ENCODE data around the gene DIO1. TPM values are rescaled to one million over a fixed set of nuclear protein-coding genes. Genes with fewer than 3 reads are reported as not detected.

The DIO1 gene
- total RNA-seq, 2 donors from 2014 or later: 0.23 TPM; not detected in 1

DNA sequence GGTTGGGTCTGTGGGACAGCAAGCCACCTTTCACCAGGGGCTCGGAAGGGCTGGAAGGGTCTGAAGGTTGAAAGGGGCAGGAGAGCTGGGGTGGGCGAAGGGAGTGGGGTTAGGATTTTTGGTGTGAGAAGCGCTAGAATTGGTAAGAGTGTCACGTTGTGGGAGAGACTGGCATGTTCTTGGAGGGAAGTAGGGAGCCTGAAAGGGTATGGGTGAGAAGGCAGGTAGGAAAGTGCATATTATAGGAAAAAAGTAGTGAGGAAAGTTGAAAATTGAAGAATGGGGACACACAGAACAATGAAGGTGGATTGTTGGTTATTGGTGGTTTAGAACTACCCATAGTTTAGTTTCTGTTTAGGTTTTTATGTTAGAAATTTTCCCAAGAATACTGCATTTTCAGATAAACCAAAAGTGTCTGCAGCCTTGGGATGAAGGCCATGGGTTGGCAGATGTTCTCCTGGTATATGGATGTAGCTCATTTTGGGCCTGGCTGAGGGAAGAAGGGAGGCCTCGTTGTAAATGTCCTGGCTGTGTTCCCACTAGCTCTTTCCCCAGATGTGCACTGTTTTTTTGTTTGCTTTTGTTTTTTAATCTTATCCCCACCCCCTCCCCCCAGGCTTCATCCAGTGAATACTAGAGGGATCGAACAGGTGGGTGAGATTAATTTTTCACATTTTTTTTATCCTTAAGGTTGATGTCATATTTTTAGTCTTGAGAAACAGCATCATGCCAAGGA lies 53.4 kb downstream of the DIO1 start:
- Histone ChIP-seq H3K27ac (peak overlapping the region; percentile 88 to 94), H3K9me3 (no peaks in the 10 kb centered on the region), H3K4me3 (peak overlapping the region; percentile 74 to 76), H3K27me3 (replicated peaks; ENCODE audit: insufficient read depth) (no peaks in the 10 kb centered on the region), H3K4me1 (replicated peaks) (peaks cover 4% of the 10 kb centered on the region), H3K36me3 (no peaks in the 10 kb centered on the region)
- no peak for DNase-seq (ENCODE audit: low spot score)
- intact Hi-C loops (cut with DNase I): loop anchor here (2.0 kb wide), 2 partner anchors 59 to 105 kb away; partner anchors contain the start of genes TCEANC2, TMEM59 and YIPF1
- TF ChIP-seq, protein P1, sequence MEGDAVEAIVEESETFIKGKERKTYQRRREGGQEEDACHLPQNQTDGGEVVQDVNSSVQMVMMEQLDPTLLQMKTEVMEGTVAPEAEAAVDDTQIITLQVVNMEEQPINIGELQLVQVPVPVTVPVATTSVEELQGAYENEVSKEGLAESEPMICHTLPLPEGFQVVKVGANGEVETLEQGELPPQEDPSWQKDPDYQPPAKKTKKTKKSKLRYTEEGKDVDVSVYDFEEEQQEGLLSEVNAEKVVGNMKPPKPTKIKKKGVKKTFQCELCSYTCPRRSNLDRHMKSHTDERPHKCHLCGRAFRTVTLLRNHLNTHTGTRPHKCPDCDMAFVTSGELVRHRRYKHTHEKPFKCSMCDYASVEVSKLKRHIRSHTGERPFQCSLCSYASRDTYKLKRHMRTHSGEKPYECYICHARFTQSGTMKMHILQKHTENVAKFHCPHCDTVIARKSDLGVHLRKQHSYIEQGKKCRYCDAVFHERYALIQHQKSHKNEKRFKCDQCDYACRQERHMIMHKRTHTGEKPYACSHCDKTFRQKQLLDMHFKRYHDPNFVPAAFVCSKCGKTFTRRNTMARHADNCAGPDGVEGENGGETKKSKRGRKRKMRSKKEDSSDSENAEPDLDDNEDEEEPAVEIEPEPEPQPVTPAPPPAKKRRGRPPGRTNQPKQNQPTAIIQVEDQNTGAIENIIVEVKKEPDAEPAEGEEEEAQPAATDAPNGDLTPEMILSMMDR (IDR thresholded peaks at IDR 0.05): no peak
- TF ChIP-seq POLR2AphosphoS5 (IDR thresholded peaks at IDR 0.05) (no peak), POLR2A (IDR thresholded peaks at IDR 0.05) (no peak)
- WGBS: 46% methylated on average over 6 of the region's 6 CpGs

DNA sequence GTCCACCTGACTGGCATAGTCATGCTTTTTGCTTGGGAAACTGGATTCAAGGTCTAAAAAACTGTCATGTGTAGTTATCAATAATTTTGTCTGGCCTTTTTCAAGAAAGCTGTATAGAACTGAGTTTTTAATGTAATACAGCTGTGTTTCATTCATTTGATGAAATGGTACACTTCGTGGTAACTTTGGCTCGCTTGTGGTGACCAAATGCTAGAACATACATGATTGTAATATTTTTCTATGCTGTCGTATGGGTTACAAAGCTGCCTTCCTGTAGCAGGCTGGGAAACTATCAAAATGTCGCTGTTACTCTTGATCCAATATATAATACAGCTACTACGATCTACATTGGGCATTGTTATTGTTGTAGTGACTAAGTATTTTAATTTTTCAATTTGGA lies 54.3 kb downstream of the DIO1 start:
- WGBS: 93% methylated on average over 5 of the region's 5 CpGs
- no peak overlapping the region for H3K27ac ChIP-seq
- H3K36me3 ChIP-seq: no peaks in the 10 kb centered on the region
- H3K9me3 ChIP-seq: no peaks in the 10 kb centered on the region
- peaks cover 4% of the 10 kb centered on the region for H3K4me1 ChIP-seq (replicated peaks)
- no peak overlapping the region for H3K4me3 ChIP-seq
- H3K27me3 ChIP-seq (replicated peaks; ENCODE audit: insufficient read depth): no peaks in the 10 kb centered on the region
- TF ChIP-seq POLR2AphosphoS5 (IDR thresholded peaks at IDR 0.05) (no peak), POLR2A (IDR thresholded peaks at IDR 0.05) (no peak)
- TF ChIP-seq, protein P1 (IDR thresholded peaks at IDR 0.05): no peak
- DNase-seq (ENCODE audit: low spot score): no peak
- intact Hi-C loops (cut with DNase I): no loop called here

DNA sequence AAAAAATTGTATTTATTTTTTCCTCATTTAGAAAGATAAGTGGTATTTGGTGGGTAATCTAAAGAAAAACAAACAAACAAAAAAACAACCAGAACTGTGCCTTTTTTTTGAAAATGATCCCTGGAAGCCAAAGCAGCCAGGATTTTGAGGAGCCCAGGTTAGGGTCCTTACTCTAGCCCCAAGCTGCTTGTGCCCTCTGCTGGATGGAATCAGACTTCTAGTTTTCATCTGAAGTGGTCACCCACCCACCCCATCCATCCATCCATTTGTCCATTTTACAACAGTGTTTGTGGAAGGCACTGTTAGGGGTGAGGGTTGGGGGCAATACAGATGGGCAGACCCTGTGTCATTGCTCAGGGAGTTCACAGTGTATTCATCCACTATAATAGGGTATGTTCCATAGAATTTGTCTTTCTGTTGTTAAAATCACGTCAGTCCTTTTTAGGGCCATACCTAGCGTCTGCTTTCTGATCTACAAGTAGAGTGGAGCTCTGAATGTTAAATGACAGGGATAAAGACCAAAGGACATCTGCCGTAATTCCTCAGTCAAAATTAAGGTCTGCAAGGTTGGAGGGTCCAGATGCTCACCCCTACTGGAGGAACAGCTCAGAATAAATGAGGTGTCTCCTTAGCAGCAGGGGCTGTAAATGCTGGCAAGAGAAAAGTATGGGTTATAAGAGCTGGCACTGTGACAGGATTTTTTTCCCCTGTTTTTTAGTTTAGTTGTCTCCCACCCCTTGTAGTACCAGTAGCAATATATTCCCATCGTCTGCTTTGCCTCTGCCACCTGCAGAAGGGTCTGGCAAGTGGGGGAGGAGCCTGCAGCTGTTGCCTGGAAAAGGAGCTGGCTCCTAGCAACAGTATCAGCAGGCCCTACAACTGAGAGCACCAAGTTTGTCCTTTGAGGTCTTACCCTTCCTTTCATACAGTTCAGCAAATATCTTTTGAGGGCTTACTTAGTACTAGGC lies 55.3 kb downstream of the DIO1 start:
- no peak for TF ChIP-seq POLR2A (IDR thresholded peaks at IDR 0.05)
- TF ChIP-seq, protein P1 (IDR thresholded peaks at IDR 0.05): peak; percentile 20 to 62 (median 38)
- H3K27me3 ChIP-seq (replicated peaks; ENCODE audit: insufficient read depth): no peaks in the 10 kb centered on the region
- no peaks in the 10 kb centered on the region for H3K9me3 ChIP-seq
- no peak overlapping the region for H3K4me3 ChIP-seq
- no peaks in the 10 kb centered on the region for H3K36me3 ChIP-seq
- H3K27ac ChIP-seq: no peak overlapping the region
- peaks cover 4% of the 10 kb centered on the region for H3K4me1 ChIP-seq (replicated peaks)
- WGBS: 73% methylated on average over 4 of the region's 4 CpGs
- intact Hi-C loops (cut with DNase I): no loop called here
- DNase-seq (ENCODE audit: low spot score): no peak

DNA sequence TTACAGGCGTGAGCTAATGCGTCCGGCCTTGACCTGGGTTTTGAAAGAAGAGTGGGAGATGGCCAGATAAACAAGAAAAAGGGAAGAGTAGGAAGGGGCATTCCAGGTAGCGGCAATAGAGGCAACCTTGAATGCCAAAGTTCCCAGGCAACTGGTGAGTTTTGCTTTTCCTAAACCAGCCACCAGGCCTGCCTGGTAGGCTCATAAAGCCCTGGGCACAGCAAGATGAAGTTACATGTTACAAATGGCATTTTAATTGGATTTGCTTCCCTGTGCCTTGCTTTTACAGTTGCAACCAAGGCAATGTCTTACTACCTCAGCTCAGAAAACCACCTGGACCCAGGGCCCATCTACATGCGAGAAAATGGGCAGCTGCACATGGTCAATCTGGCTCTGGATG lies 57.7 kb downstream of the DIO1 start:
- H3K27me3 ChIP-seq (replicated peaks; ENCODE audit: insufficient read depth): no peaks in the 10 kb centered on the region
- 26% methylated on average over 5 of the region's 5 CpGs for WGBS
- H3K4me1 ChIP-seq (replicated peaks): peaks cover 2% of the 10 kb centered on the region
- H3K27ac ChIP-seq: peak overlapping the region in 1 of 2 donors; percentile 53
- no peaks in the 10 kb centered on the region for H3K9me3 ChIP-seq
- intact Hi-C loops (cut with DNase I): no loop called here
- TF ChIP-seq, protein P1 (IDR thresholded peaks at IDR 0.05): peak in 1 of 4 experiments; percentile 18
- TF ChIP-seq POLR2AphosphoS5 (IDR thresholded peaks at IDR 0.05) (peak; percentile 77), POLR2A (IDR thresholded peaks at IDR 0.05) (no peak)
- H3K36me3 ChIP-seq: no peaks in the 10 kb centered on the region
- H3K4me3 ChIP-seq: no peak overlapping the region
- peak; percentile 59 for DNase-seq (ENCODE audit: low spot score)
